Small intestine (tissue), 7 donors: ENCODE results near the gene ANTXR1. TPM values are rescaled to one million over a fixed set of nuclear protein-coding genes. Genes with fewer than 3 reads are reported as not detected.

Experiments used
- DNase-seq, 2 donors: peaks; one replicate each; pipeline versions ENCODE4 v3.0.0 to v3.0.0-alpha.2; 2013
- FAIRE-seq: peaks from 2 replicates; lab custom pipeline; 2012; peaks lifted over from hg19 to GRCh38; lab: Jason Lieb, UNC
- H3K27ac ChIP-seq, 3 donors: one replicate each; pipeline ENCODE4 v1.5.1; 2013; ENCODE audit warnings: low read length in 2 of 3, mild to moderate bottlenecking in 2 of 3, control low read depth in 1 of 3, inconsistent platforms in 1 of 3, low read depth in 1 of 3, moderate library complexity in 1 of 3
- H3K27me3 ChIP-seq, 3 donors: one replicate each; pipeline ENCODE4 v1.6.1; 2013; ENCODE audit warnings: low read length in 3 of 3, inconsistent platforms in 1 of 3; ENCODE audit not compliant: control insufficient read depth in 3 of 3, insufficient read depth in 3 of 3
- H3K36me3 ChIP-seq, 3 donors: one replicate each; pipeline ENCODE4 v1.6.1; 2013; ENCODE audit warnings: low read length in 3 of 3, inconsistent platforms in 1 of 3, low read depth in 1 of 3, mild to moderate bottlenecking in 1 of 3, moderate library complexity in 1 of 3; ENCODE audit not compliant: control insufficient read depth in 3 of 3, insufficient read depth in 2 of 3
- H3K4me1 ChIP-seq, 3 donors: one replicate each; pipeline ENCODE4 v1.6.1; 2013; ENCODE audit warnings: low read length in 2 of 3, inconsistent platforms in 1 of 3, low read depth in 1 of 3, mild to moderate bottlenecking in 1 of 3, moderate library complexity in 1 of 3; ENCODE audit not compliant: control insufficient read depth in 3 of 3, insufficient read depth in 2 of 3
- H3K4me3 ChIP-seq, 3 donors: one replicate each; pipeline ENCODE4 v1.5.1; 2013; ENCODE audit warnings: low read length in 3 of 3, control low read depth in 1 of 3, inconsistent platforms in 1 of 3, low read depth in 1 of 3, mild to moderate bottlenecking in 1 of 3, moderate library complexity in 1 of 3
- H3K9me3 ChIP-seq, 2 donors: one replicate each; pipeline ENCODE4 v1.6.1; 2013; ENCODE audit warnings: low read depth in 1 of 2, low read length in 1 of 2; ENCODE audit not compliant: control insufficient read depth in 2 of 2, insufficient read depth in 1 of 2
- WGBS, 3 donors: extraction: QIAGEN DNeasy Blood & Tissue Kit; methylation state at CpG; one replicate each; pipeline ENCODE4 v1.1.7; 2013; 5-methylcytosine and 5-hydroxymethylcytosine counted together
- polyA plus RNA-seq, 4 donors: library from polyadenylated mRNA; stranded (reverse) in 3 of 4; unstranded in 1 of 4; fragments of 200-250 nt in 3 of 4; fragments of 120-200 nt in 1 of 4; gene quantifications; one replicate each; pipeline versions ENCODE4 v1.2.1 to v1.2.3, GENCODE V29; 2013
- donor health status: healthy with polysubstance abuse.
- donor health status: control.
- donor health status: control.
- donor health status: Bipolar disorder and iron deficiency.
- donor health status: healthy.

Gene ANTXR1
- polyA plus RNA-seq, 4 donors: 0.22 to 13.0 (median 7.2) TPM

DNA sequence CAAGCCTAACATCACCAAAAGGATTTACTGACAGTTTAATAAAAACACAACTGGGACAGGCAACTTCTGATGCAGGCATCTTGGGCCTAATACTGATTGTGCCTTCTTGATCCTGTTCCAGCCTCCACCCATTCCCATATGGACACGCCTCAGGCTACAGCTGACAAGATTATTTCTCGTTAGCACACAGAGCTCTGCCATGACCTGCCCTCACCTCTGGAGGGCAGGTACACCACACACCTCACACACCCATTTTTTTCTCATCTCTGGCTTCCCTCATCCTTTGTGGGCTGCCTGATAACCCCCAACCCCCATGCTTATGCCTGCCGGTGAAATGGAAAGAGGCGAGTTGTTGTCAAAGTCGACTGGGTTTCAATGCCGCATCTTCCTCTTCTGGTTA, 147.0 kb downstream of the ANTXR1 start:
- no peaks in the 10 kb centered on the region for H3K9me3 ChIP-seq
- H3K4me3 ChIP-seq: no peak overlapping the region
- H3K4me1 ChIP-seq: peaks cover 0 to 5% (median 0%) of the 10 kb centered on the region in 3 donors
- H3K27ac ChIP-seq: no peak overlapping the region
- peaks cover 0 to 2% (median 0%) of the 10 kb centered on the region in 3 donors for H3K27me3 ChIP-seq
- DNase-seq: peak in 1 of 2 donors; percentile 8
- WGBS, 3 donors: 49 to 59% (median 58%) methylated on average over 6 of the region's 6 CpGs
- no peak for FAIRE-seq
- no peaks in the 10 kb centered on the region for H3K36me3 ChIP-seq

DNA sequence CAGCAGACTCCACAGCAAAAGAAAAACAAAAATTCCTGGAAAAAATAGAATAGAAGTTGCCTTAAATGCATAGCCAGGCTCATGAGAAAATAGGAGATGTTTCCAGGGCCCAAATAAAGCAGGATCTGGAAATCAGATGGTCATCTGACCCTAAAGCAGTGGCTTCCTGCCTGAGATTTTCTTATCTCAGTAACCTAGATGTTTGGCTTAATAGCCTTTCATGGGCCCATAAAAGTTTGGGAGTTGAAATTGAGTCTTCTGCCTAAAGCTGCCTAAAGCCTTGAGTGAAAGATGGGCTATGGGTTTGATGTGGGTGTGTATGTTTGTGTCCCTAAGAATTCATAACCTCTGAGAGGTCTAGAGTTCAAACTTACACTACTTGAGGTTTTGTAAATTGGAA, 149.1 kb downstream of the ANTXR1 start:
- H3K27ac ChIP-seq: no peak overlapping the region
- H3K27me3 ChIP-seq: peaks cover 0 to 1% (median 0%) of the 10 kb centered on the region in 3 donors
- DNase-seq (no peak), FAIRE-seq (no peak)
- H3K9me3 ChIP-seq: no peaks in the 10 kb centered on the region
- no peak overlapping the region for H3K4me3 ChIP-seq
- H3K36me3 ChIP-seq: no peaks in the 10 kb centered on the region
- peaks cover 0 to 6% (median 0%) of the 10 kb centered on the region in 3 donors for H3K4me1 ChIP-seq

DNA sequence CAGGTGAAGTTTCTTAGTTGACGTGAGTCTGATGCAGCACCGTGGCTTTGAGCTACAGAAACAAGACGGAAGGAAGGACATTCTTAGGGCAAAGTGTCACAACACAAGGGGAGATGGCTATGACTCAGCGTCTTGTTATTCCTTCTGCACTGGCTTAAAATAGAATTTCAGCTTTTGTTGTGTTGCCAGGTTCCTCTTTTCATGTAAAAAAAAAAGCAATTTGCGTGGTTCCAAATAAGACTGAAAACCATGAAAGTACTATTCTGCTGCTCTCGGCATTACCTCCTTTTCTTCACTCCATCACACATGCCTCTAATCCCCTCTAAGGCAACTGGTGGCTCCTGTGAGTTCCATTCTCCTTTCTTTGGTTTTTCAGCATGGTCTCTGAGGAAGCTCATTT, 150.1 kb downstream of the ANTXR1 start:
- Histone ChIP-seq H3K36me3 (no peaks in the 10 kb centered on the region), H3K4me3 (no peak overlapping the region), H3K9me3 (no peaks in the 10 kb centered on the region), H3K27me3 (no peaks in the 10 kb centered on the region), H3K27ac (peak overlapping the region in 1 of 3 donors; percentile 53), H3K4me1 (peaks cover 0 to 6% (median 0%) of the 10 kb centered on the region in 3 donors)
- WGBS, 3 donors: 35 to 58% (median 53%) methylated on average over 6 of the region's 6 CpGs
- FAIRE-seq (no peak), DNase-seq (no peak)

DNA sequence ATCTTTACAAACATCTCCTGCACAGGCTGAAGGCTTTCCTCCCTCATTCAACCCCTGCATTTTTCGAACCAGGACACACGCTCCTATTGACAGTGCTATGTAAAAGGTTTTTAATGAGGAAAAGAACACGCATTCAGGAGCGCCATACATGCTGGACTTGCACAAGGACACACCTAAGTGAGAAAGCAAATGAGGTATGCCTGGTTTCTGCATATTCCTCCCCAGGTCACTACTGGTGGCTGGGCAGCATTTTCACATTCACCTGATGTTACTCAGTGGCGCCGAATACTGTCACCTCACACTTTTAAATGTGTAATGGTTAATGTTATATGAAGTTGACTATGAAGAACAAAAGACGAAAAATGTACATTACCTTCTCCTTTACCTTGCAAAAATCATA, 150.6 kb downstream of the ANTXR1 start:
- no peak for FAIRE-seq
- peak overlapping the region in 1 of 3 donors; percentile 53 for H3K27ac ChIP-seq
- H3K4me1 ChIP-seq: peaks cover 0 to 6% (median 0%) of the 10 kb centered on the region in 3 donors

DNA sequence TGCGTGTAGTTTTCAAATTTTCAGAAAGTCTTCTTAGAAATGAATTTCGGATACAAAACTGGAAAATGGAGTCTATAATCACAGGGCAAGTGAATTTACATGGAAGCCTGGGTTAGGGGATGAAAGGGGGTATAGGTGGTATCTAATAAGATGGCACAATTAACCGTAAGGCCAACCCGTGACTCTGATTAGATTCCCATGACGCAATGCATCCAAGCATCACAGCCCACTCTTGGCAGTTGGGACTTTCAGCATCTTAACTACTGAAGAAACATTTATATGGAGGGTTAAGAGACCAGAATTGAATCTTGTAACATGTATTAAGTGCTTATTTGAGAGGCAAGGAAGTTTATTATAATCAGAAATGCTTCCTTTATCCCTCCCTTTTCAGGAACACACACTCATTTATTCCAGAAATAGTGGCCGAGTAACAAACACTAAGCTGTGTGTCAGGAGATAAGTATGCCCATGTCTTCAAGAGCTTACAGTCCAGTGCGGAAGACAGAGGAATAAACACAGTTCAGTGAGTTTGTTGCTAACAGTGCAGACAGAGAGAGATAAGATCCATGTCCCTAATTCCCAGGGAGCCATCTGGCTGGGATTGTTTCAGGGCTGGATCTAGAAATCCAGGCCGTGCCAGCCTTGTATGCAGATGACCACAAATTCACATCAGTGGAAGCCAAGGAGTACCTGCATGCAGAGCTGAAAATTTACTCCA, 151.2 kb downstream of the ANTXR1 start:
- H3K27ac ChIP-seq: peak overlapping the region in 2 of 3 donors; percentile 12 to 71
- peaks cover 0 to 6% (median 0%) of the 10 kb centered on the region in 3 donors for H3K4me1 ChIP-seq
- no peaks in the 10 kb centered on the region for H3K9me3 ChIP-seq
- H3K27me3 ChIP-seq: no peaks in the 10 kb centered on the region
- DNase-seq (no peak), FAIRE-seq (no peak)
- H3K4me3 ChIP-seq: no peak overlapping the region
- 74 to 80% (median 78%) methylated on average over 8 of the region's 8 CpGs for WGBS, 3 donors
- H3K36me3 ChIP-seq: no peaks in the 10 kb centered on the region

More for the DNA sequence above, 150.6 kb downstream of the ANTXR1 start:
- Histone ChIP-seq H3K9me3 (no peaks in the 10 kb centered on the region), H3K27me3 (no peaks in the 10 kb centered on the region), H3K36me3 (no peaks in the 10 kb centered on the region), H3K4me3 (no peak overlapping the region)
- DNase-seq: no peak
- WGBS, 3 donors: 89 to 91% (median 91%) methylated on average over 7 of the region's 7 CpGs

DNA sequence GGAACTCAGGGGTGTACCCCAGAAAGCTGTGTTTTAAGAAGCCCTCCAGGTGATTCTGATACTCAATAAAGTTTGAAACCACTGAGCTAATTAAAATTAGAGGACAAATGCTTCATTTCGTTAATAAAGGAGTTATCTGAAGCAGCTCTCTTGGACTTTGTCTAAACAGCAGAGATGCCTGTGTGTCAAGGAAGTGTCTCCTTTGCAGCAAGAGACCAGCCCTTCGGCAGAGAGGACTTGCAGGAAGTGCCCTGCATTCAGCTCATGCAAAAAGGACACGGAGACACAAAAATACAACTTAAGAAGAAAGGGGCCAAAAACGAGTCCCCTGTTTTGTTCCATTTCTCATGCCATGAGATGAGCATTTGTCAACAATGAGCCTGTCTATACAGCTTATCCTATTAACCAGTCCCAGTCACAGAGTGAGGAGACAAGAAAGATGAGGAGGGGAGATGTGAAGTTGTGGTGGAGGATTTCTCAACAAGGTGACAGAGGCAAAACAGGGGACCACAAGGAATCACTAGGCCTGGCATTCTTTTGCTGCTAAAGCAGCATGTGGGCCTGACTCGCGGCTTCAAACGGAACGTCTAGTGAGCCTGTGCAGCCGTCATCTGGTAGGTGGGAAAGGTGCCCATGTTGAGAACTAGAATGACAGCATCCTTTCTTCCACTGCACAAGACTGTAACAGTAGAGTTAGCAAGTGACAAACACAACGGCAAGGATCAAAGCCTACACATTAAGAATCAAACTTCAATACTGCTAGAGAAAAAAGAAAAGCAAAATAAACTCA, 152.3 kb downstream of the ANTXR1 start:
- FAIRE-seq (no peak), DNase-seq (no peak)
- no peaks in the 10 kb centered on the region for H3K36me3 ChIP-seq
- no peaks in the 10 kb centered on the region for H3K27me3 ChIP-seq
- peak overlapping the region in 1 of 3 donors; percentile 71 for H3K27ac ChIP-seq
- no peak overlapping the region for H3K4me3 ChIP-seq
- no peaks in the 10 kb centered on the region for H3K9me3 ChIP-seq
- WGBS, 3 donors: 67 to 70% (median 69%) methylated on average over 10 of the region's 10 CpGs
- H3K4me1 ChIP-seq: peaks cover 0 to 6% (median 0%) of the 10 kb centered on the region in 3 donors

DNA sequence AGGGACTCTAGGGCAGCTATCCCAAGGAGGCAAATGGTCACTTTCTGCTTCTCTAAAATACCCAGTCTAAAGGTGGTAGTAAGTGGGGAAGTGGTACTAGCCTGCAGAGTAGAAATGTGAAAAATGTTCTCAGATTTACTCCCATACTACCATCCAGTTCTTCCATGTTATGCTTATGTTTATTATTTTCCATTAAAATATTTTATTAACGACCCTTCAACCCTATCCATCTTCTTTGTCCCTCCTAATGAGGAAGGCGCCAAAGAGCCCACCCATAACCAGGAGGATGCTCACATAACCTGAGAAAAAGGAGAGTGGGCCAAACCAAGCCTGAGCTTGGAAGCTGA, 153.5 kb downstream of the ANTXR1 start:
- Histone ChIP-seq H3K4me3 (no peak overlapping the region), H3K27me3 (no peaks in the 10 kb centered on the region), H3K4me1 (peaks cover 0 to 6% (median 1%) of the 10 kb centered on the region in 3 donors), H3K9me3 (no peaks in the 10 kb centered on the region), H3K27ac (no peak overlapping the region), H3K36me3 (no peaks in the 10 kb centered on the region)
- 65 to 79% (median 69%) methylated on average over 2 of the region's 2 CpGs for WGBS, 3 donors
- FAIRE-seq (no peak), DNase-seq (no peak)

DNA sequence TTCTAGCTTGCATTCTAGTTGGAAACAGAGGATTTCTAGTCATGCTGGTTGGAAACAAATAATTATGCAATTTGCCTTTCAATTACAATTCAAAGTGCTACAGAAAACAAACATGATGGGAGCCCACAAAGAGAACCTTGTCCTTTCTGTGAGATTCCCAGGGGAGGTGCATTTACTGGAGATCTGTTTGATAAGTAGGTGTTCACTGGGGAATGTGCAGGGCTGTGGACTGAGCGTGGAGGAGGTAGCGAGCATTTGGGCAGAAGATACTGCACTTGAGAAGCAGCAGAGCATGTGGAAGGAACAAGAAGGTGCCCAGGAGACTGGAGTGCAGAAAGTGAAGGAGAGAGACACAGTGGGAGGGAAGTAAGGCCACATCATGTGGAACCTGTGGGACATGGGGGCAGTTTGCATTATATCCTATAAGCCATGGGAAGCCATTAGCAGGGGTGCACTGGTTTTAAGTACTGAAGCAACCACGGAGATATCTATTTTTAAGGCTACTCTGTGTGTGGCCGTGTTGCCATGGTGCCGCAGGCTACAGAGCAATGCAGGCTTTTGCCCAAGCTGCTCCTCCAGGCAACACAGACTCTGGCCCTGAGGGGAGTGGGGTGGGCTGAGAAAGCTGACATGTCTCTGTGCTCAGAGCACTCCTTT, 154.0 kb downstream of the ANTXR1 start:
- no peak overlapping the region for H3K4me3 ChIP-seq
- peaks cover 0 to 6% (median 6%) of the 10 kb centered on the region in 3 donors for H3K4me1 ChIP-seq
- no peak overlapping the region for H3K27ac ChIP-seq
- H3K27me3 ChIP-seq: no peaks in the 10 kb centered on the region
- no peaks in the 10 kb centered on the region for H3K36me3 ChIP-seq
- no peaks in the 10 kb centered on the region for H3K9me3 ChIP-seq
- FAIRE-seq: no peak
- no peak for DNase-seq
- 72 to 79% (median 78%) methylated on average over 5 of the region's 5 CpGs for WGBS, 3 donors
